HEK293 (cell line): ENCODE measurements around the gene PPIP5K2.

Experiments
- CTCF ChIA-PET: fragments of 350-600 bp; formaldehyde crosslinking; extraction: SDS; loops from one replicate; lab custom pipeline; 2021; ENCODE audit warnings: antibody characterized with exemption; lab: Yijun Ruan, JAX
- POLR2A ChIA-PET: fragments of 300-600 bp; formaldehyde crosslinking; extraction: SDS; loops from one replicate; lab custom pipeline; 2020; ENCODE audit warnings: antibody characterized with exemption, inconsistent platforms; lab: Yijun Ruan, JAX
- H3K27ac ChIP-seq: fragments of 200-500 bp; sonication (Bioruptor generic); 2 replicates; pipeline ENCODE4 v1.5.1; 2014; ENCODE audit warnings: low read depth, low read length, control low read depth, inconsistent platforms; ENCODE audit errors: extremely low read depth
- H3K36me3 ChIP-seq, 2 experiments: fragments of 200-500 bp in 1 of 2; sonication (Bioruptor generic) in 1 of 2; 1 replicate in 1 of 2; 2 replicates in 1 of 2; pipeline ENCODE4 v1.5.1; 2014 to 2017; ENCODE audit warnings: inconsistent platforms in 2 of 2, low read length in 2 of 2; ENCODE audit not compliant: control insufficient read depth in 2 of 2, insufficient read depth in 1 of 2
- H3K4me1 ChIP-seq: fragments of 200-500 bp; sonication (Bioruptor generic); 2 replicates; pipeline ENCODE4 v1.5.1; 2014; ENCODE audit warnings: mild to moderate bottlenecking, low read length, inconsistent platforms; ENCODE audit not compliant: control insufficient read depth, insufficient read depth
- H3K4me3 ChIP-seq: 2 replicates; pipeline ENCODE4 v1.5.1; 2011; ENCODE audit warnings: low read depth, mild to moderate bottlenecking, control low read depth, low read length, moderate library complexity
- H3K9me3 ChIP-seq: fragments of 200-500 bp; sonication (Bioruptor generic); 2 replicates; pipeline ENCODE4 v1.5.1; 2014; ENCODE audit warnings: low read depth, low read length, inconsistent platforms; ENCODE audit not compliant: control insufficient read depth, insufficient read depth
- GLI2 ChIP-seq: fragments of 450-650 bp; formaldehyde crosslinking; IDR thresholded peaks from 2 replicates; pipeline ENCODE4; 2017; ENCODE audit warnings: missing biosample characterization, missing genetic modification characterization, low read depth, borderline replicate concordance
- IKZF3 ChIP-seq: fragments of 450-650 bp; IDR thresholded peaks from 2 replicates; pipeline ENCODE4 v1.5.0; 2018; ENCODE audit warnings: missing biosample characterization, mild to moderate bottlenecking, missing genetic modification characterization, moderate library complexity
- OSR2 ChIP-seq: fragments of 450-650 bp; formaldehyde crosslinking; IDR thresholded peaks from 2 replicates; pipeline ENCODE4 v1.5.1; 2016; ENCODE audit warnings: missing biosample characterization, missing genetic modification characterization
- PRDM6 ChIP-seq: fragments of 450-650 bp; formaldehyde crosslinking; IDR thresholded peaks from 2 replicates; pipeline ENCODE4 v1.5.1; 2017; ENCODE audit warnings: missing biosample characterization, missing genetic modification characterization
- RBAK ChIP-seq: fragments of 450-650 bp; formaldehyde crosslinking; IDR thresholded peaks from 2 replicates; pipeline ENCODE4 v1.5.1; 2016; ENCODE audit warnings: missing biosample characterization, missing genetic modification characterization
- SP3 ChIP-seq: fragments of 450-650 bp; formaldehyde crosslinking; IDR thresholded peaks from 2 replicates; pipeline ENCODE4 v1.5.1; 2016; ENCODE audit warnings: missing biosample characterization, missing genetic modification characterization
- ZBTB17 ChIP-seq: fragments of 450-650 bp; formaldehyde crosslinking; IDR thresholded peaks from 2 replicates; pipeline ENCODE4 v1.5.1; 2016; ENCODE audit warnings: missing biosample characterization, missing genetic modification characterization
- ZBTB21 ChIP-seq: fragments of 450-650 bp; formaldehyde crosslinking; IDR thresholded peaks from 2 replicates; pipeline ENCODE4 v1.5.1; 2017; ENCODE audit warnings: missing biosample characterization, missing genetic modification characterization
- ZBTB26 ChIP-seq: fragments of 450-650 bp; formaldehyde crosslinking; optimal IDR thresholded peaks from 2 replicates; pipeline ENCODE3; 2016; ENCODE audit warnings: missing biosample characterization, mild to moderate bottlenecking, missing genetic modification characterization
- ZBTB7A ChIP-seq: fragments of 450-650 bp; formaldehyde crosslinking; IDR thresholded peaks from 2 replicates; pipeline ENCODE4 v1.5.1; 2016; ENCODE audit warnings: low read depth, missing biosample characterization, missing genetic modification characterization
- ZBTB8A ChIP-seq: fragments of 450-650 bp; formaldehyde crosslinking; IDR thresholded peaks from 2 replicates; pipeline ENCODE4 v1.5.1; 2016; ENCODE audit warnings: missing biosample characterization, missing genetic modification characterization
- ZFHX2 ChIP-seq: fragments of 450-650 bp; formaldehyde crosslinking; conservative IDR thresholded peaks from 2 replicates; pipeline ENCODE4 v1.5.1; 2016; ENCODE audit warnings: missing biosample characterization, missing genetic modification characterization
- ZNF121 ChIP-seq: fragments of 450-650 bp; formaldehyde crosslinking; IDR thresholded peaks from 2 replicates; pipeline ENCODE4 v1.5.1; 2016; ENCODE audit warnings: missing biosample characterization, missing genetic modification characterization
- ZNF133 ChIP-seq: fragments of 450-650 bp; formaldehyde crosslinking; IDR thresholded peaks from 2 replicates; pipeline ENCODE4 v1.5.1; 2016; ENCODE audit warnings: missing biosample characterization, missing genetic modification characterization
- ZNF140 ChIP-seq: fragments of 450-650 bp; formaldehyde crosslinking; IDR thresholded peaks from 2 replicates; pipeline ENCODE4 v1.5.1; 2016; ENCODE audit warnings: missing biosample characterization, missing genetic modification characterization
- ZNF157 ChIP-seq: fragments of 450-650 bp; formaldehyde crosslinking; IDR thresholded peaks from 2 replicates; pipeline ENCODE4 v1.5.1; 2016; ENCODE audit warnings: missing biosample characterization, missing genetic modification characterization
- ZNF16 ChIP-seq: fragments of 450-650 bp; formaldehyde crosslinking; IDR thresholded peaks from 2 replicates; pipeline ENCODE4 v1.5.1; 2016; ENCODE audit warnings: low read depth, missing biosample characterization, missing genetic modification characterization
- ZNF223 ChIP-seq: fragments of 450-650 bp; formaldehyde crosslinking; IDR thresholded peaks from 2 replicates; pipeline ENCODE4 v1.5.1; 2016; ENCODE audit warnings: missing biosample characterization, missing genetic modification characterization
- ZNF398 ChIP-seq: fragments of 450-650 bp; formaldehyde crosslinking; IDR thresholded peaks from 2 replicates; pipeline ENCODE4 v1.5.1; 2017; ENCODE audit warnings: missing biosample characterization, missing genetic modification characterization
- ZNF433 ChIP-seq: fragments of 450-650 bp; formaldehyde crosslinking; IDR thresholded peaks from 2 replicates; pipeline ENCODE4 v1.5.1; 2016; ENCODE audit warnings: missing biosample characterization, missing genetic modification characterization, low read depth
- ZNF473 ChIP-seq: fragments of 450-650 bp; formaldehyde crosslinking; IDR thresholded peaks from 2 replicates; pipeline ENCODE4 v1.5.1; 2017; ENCODE audit warnings: missing biosample characterization, missing genetic modification characterization
- ZNF510 ChIP-seq: fragments of 450-650 bp; formaldehyde crosslinking; IDR thresholded peaks from 2 replicates; pipeline ENCODE4 v1.5.1; 2018; ENCODE audit warnings: mild to moderate bottlenecking, missing genetic modification characterization, missing biosample characterization; ENCODE audit not compliant: insufficient replicate concordance
- ZNF530 ChIP-seq: fragments of 450-650 bp; formaldehyde crosslinking; IDR thresholded peaks from 2 replicates; pipeline ENCODE4 v1.5.1; 2016; ENCODE audit warnings: low read depth, missing biosample characterization, missing genetic modification characterization
- ZNF610 ChIP-seq: fragments of 450-650 bp; formaldehyde crosslinking; IDR thresholded peaks from 2 replicates; pipeline ENCODE4 v1.5.1; 2016; ENCODE audit warnings: missing biosample characterization, missing genetic modification characterization, borderline replicate concordance
- ZNF624 ChIP-seq: fragments of 450-650 bp; formaldehyde crosslinking; IDR thresholded peaks from 2 replicates; pipeline ENCODE4 v1.5.1; 2017; ENCODE audit warnings: missing biosample characterization, missing genetic modification characterization
- ZNF639 ChIP-seq: fragments of 450-650 bp; formaldehyde crosslinking; IDR thresholded peaks from 2 replicates; pipeline ENCODE4 v1.5.1; 2016; ENCODE audit warnings: missing biosample characterization, missing genetic modification characterization
- ZNF664 ChIP-seq: fragments of 450-650 bp; formaldehyde crosslinking; IDR thresholded peaks from 2 replicates; pipeline ENCODE4 v1.5.1; 2016; ENCODE audit warnings: missing biosample characterization, missing genetic modification characterization
- ZNF777 ChIP-seq: fragments of 450-650 bp; formaldehyde crosslinking; IDR thresholded peaks from 2 replicates; pipeline ENCODE4 v1.5.1; 2017; ENCODE audit warnings: missing biosample characterization, missing genetic modification characterization, borderline replicate concordance
- ZNF837 ChIP-seq: fragments of 450-650 bp; formaldehyde crosslinking; IDR thresholded peaks from 2 replicates; pipeline ENCODE4 v1.5.1; 2016; ENCODE audit warnings: missing biosample characterization, missing genetic modification characterization
- TF ChIP-seq, protein P1 (sequence below): fragments of 450-650 bp; formaldehyde crosslinking; IDR thresholded peaks from 2 replicates; pipeline ENCODE4 v1.5.1; 2016; ENCODE audit warnings: missing biosample characterization, missing genetic modification characterization

The PPIP5K2 gene

DNA sequence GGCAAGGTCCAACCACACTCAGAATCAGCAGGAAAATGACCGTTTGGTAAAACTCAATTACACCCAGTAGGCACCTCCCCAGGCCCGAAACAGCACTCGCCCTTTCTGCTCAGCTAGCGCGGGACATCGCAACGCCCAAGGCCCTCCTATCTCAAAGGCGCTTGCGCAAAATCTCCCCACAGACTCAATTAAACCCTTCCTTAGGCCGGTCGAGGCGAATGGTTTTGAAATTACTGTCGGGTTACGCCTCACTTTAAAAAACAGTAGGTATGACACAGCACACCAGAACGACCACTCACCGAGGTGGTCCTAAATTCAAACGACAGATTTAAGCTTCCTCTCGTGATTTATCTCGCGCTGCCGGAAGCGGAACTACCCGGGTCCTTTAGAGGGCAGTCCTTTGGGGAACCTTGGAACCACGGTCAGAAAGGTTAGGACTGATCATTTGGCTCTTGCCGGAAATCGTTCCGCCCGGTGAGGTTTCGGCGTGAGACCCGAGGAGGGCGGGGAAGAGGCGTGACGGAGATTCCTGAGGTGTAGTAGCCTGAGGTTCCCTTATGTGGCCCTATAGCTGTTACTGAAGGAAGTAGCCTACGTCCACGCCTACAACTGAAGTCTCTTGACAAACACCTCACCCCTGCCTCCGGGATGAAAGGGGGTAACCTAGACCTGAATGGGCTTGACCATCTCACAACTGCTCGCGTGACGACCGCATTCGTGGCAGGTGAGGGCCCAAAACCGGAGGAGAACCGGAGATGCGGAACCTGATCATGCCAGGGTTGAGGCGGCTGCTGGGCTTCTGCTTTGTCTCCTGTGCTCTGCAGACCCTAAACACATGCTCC lies at the start of gene PPIP5K2, which contains the start of gene GIN1:
PPIP5K2 (plus strand) TSS at position 537 of the 842 bp plus-strand sequence. CDS start 9,289 bp downstream, outside the sequence.
GIN1 (minus strand) TSS at position 374 of the 842 bp plus-strand sequence. CDS start 11,431 bp downstream, outside the sequence.
- H3K4me1 ChIP-seq = peaks cover 5% of the 10 kb centered on the region; the same call in 1 of the 2 replicates
- peak within 1 kb of the TSS; percentile 90 for H3K27ac ChIP-seq
- POLR2A ChIA-PET = interaction anchor here (0.9 to 3.0 kb wide), 6 partner anchors 9 to 365 kb away, joined by 3 to 22 read pairs (median 4); partner anchors contain the start of gene MACIR
- peak within 1 kb of the TSS; percentile 93 for H3K4me3 ChIP-seq
- CTCF ChIA-PET = interaction anchor here (0.5 to 1.0 kb wide), 4 partner anchors 155 to 340 kb away, joined by 3 to 4 read pairs (median 4); no protein-coding TSS in a partner anchor
- H3K36me3 ChIP-seq = no peaks in the 10 kb centered on the region
- H3K9me3 ChIP-seq = no peaks in the 10 kb centered on the region
- TF ChIP-seq ZNF624 (tag by site-specific recombination) (no peak; the same call in 1 of the 2 replicates), ZNF610 (no peak; the same call in none of the 2 replicates), GLI2 (tag by site-specific recombination) (no peak), ZNF223 (no peak), ZNF140 (tag by site-specific recombination) (no peak; the same call in 1 of the 2 replicates), ZNF664 (tag by site-specific recombination) (peak; percentile 73; the same call in 1 of the 2 replicates), PRDM6 (tag by site-specific recombination) (no peak), ZNF16 (tag by site-specific recombination) (no peak), ZNF837 (tag by site-specific recombination) (no peak), ZBTB7A (tag by site-specific recombination) (peak; percentile 74; the same call in 1 of the 2 replicates), SP3 (peak; percentile 98), ZNF433 (tag by site-specific recombination) (0 out of 2 replicates have a peak, but pooled peaks have one; percentile 12), ZNF121 (tag by site-specific recombination) (no peak), ZBTB8A (tag by site-specific recombination) (peak; percentile 90), ZNF777 (tag by site-specific recombination) (peak; percentile 53; the same call in 1 of the 2 replicates), ZNF473 (tag by site-specific recombination) (no peak), OSR2 (tag by site-specific recombination) (peak; percentile 19; the same call in 1 of the 2 replicates), ZNF398 (tag by site-specific recombination) (no peak), RBAK (no peak), IKZF3 (peak; percentile 75), ZNF639 (tag by site-specific recombination) (peak; percentile 95), ZBTB26 (tag by site-specific recombination) (peak; percentile 31), ZNF157 (tag by site-specific recombination) (no peak), ZNF133 (tag by site-specific recombination) (no peak), ZBTB17 (tag by site-specific recombination) (peak; percentile 92), ZBTB21 (tag by site-specific recombination) (peak; percentile 80; the same call in 1 of the 2 replicates), ZNF510 (tag by site-specific recombination) (no peak), ZFHX2 (tag by site-specific recombination) (peak; percentile 78), ZNF530 (tag by site-specific recombination) (peak; percentile 77; the same call in 1 of the 2 replicates)
- TF ChIP-seq, protein P1, sequence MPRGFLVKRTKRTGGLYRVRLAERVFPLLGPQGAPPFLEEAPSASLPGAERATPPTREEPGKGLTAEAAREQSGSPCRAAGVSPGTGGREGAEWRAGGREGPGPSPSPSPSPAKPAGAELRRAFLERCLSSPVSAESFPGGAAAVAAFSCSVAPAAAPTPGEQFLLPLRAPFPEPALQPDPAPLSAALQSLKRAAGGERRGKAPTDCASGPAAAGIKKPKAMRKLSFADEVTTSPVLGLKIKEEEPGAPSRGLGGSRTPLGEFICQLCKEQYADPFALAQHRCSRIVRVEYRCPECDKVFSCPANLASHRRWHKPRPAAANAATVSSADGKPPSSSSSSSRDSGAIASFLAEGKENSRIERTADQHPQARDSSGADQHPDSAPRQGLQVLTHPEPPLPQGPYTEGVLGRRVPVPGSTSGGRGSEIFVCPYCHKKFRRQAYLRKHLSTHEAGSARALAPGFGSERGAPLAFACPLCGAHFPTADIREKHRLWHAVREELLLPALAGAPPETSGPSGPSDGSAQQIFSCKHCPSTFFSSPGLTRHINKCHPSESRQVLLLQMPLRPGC (tag by site-specific recombination) = peak; percentile 94
